Central memory CD8-positive, alpha-beta T cell (primary cell): ENCODE results near the gene RAB9B.

Experiments used
- ATAC-seq: fragments of 150-1000 bp; cut with Tn5 transposase; replicated peaks from 2 replicates; pipeline ENCODE4 v1.10.0; 2022; ENCODE audit warnings: mild to moderate bottlenecking, moderate FRiP score, moderate number of reproducible peaks; ENCODE audit not compliant: poor library complexity, severe bottlenecking; ENCODE audit errors: extremely low read depth
- DNase-seq, 2 donors: peaks; one replicate each; pipeline ENCODE4 v3.0.0; 2021; ENCODE audit warnings: low spot score in 2 of 2
- H3K27ac Mint-ChIP-seq: one replicate; pipeline ENCODE4 v1.8.0; 2022; ENCODE audit warnings: low read depth, mild to moderate bottlenecking, moderate library complexity, mixed read lengths
- H3K27me3 Mint-ChIP-seq: one replicate; pipeline ENCODE4 v1.8.0; 2022; ENCODE audit warnings: mixed read lengths
- H3K36me3 Mint-ChIP-seq: one replicate; pipeline ENCODE4 v1.8.0; 2022; ENCODE audit warnings: mild to moderate bottlenecking, moderate library complexity, mixed read lengths; ENCODE audit not compliant: insufficient read depth
- H3K4me1 Mint-ChIP-seq: one replicate; pipeline ENCODE4 v1.8.0; 2022; ENCODE audit warnings: mixed read lengths
- H3K4me3 Mint-ChIP-seq: one replicate; pipeline ENCODE4 v1.8.0; 2022; ENCODE audit warnings: mild to moderate bottlenecking, moderate library complexity, mixed read lengths
- H3K9me3 Mint-ChIP-seq: one replicate; pipeline ENCODE4 v1.8.0; 2022; ENCODE audit warnings: mixed read lengths

The RAB9B gene

GRCh38 chrX:103831803-103832544 lies at the start of gene RAB9B:
TSS of gene RAB9B (minus strand) at chrX:103832257. CDS start at chrX:103825784, 6,473 bp downstream.
- H3K4me3 Mint-ChIP-seq = peak within 1 kb of the TSS; percentile 80
- peak in 1 of 2 donors; percentile 14 for DNase-seq
- ATAC-seq = peak; percentile 56
- peaks cover 3% of the 10 kb centered on the region for H3K36me3 Mint-ChIP-seq
- peak within 1 kb of the TSS; percentile 74 for H3K27ac Mint-ChIP-seq
- peaks cover 28% of the 10 kb centered on the region for H3K27me3 Mint-ChIP-seq
- H3K9me3 Mint-ChIP-seq = no peaks in the 10 kb centered on the region
- H3K4me1 Mint-ChIP-seq = peaks cover 7% of the 10 kb centered on the region

- no peak overlapping the region for H3K27ac Mint-ChIP-seq
- no peaks in the 10 kb centered on the region for H3K9me3 Mint-ChIP-seq
- ATAC-seq = no peak
- no peaks in the 10 kb centered on the region for H3K36me3 Mint-ChIP-seq
- H3K27me3 Mint-ChIP-seq = no peaks in the 10 kb centered on the region
- no peak for DNase-seq
- no peaks in the 10 kb centered on the region for H3K4me1 Mint-ChIP-seq
- H3K4me3 Mint-ChIP-seq = no peak overlapping the region
These were observed 47.3 kb upstream of the RAB9B start for GRCh38 chrX:103879339-103879738.

- no peaks in the 10 kb centered on the region for H3K9me3 Mint-ChIP-seq
- H3K4me1 Mint-ChIP-seq = no peaks in the 10 kb centered on the region
- ATAC-seq (no peak), DNase-seq (no peak)
- H3K36me3 Mint-ChIP-seq = no peaks in the 10 kb centered on the region
- no peaks in the 10 kb centered on the region for H3K27me3 Mint-ChIP-seq
- no peak overlapping the region for H3K4me3 Mint-ChIP-seq
- H3K27ac Mint-ChIP-seq = no peak overlapping the region
These were observed 46.5 kb upstream of the RAB9B start for GRCh38 chrX:103878466-103879122.

- ATAC-seq = no peak
- no peaks in the 10 kb centered on the region for H3K4me1 Mint-ChIP-seq
- H3K27ac Mint-ChIP-seq = no peak overlapping the region
- H3K4me3 Mint-ChIP-seq = no peak overlapping the region
- H3K36me3 Mint-ChIP-seq = no peaks in the 10 kb centered on the region
- H3K27me3 Mint-ChIP-seq = no peaks in the 10 kb centered on the region
- no peak for DNase-seq
- H3K9me3 Mint-ChIP-seq = no peaks in the 10 kb centered on the region
These were observed 45.5 kb upstream of the RAB9B start for GRCh38 chrX:103877571-103877970.

GRCh38 chrX:103864886-103865534 lies 33.0 kb upstream of the RAB9B start:
- DNase-seq = no peak
- H3K36me3 Mint-ChIP-seq = no peaks in the 10 kb centered on the region

GRCh38 chrX:103864149-103864548 lies 32.1 kb upstream of the RAB9B start:
- Mint-ChIP-seq H3K4me1 (no peaks in the 10 kb centered on the region), H3K4me3 (no peak overlapping the region), H3K36me3 (no peaks in the 10 kb centered on the region), H3K27ac (no peak overlapping the region), H3K9me3 (no peaks in the 10 kb centered on the region), H3K27me3 (no peaks in the 10 kb centered on the region)
- DNase-seq (no peak), ATAC-seq (no peak)

More at GRCh38 chrX:103864886-103865534, 33.0 kb upstream of the RAB9B start:
- Mint-ChIP-seq H3K4me3 (no peak overlapping the region), H3K4me1 (no peaks in the 10 kb centered on the region), H3K27me3 (no peaks in the 10 kb centered on the region), H3K27ac (no peak overlapping the region), H3K9me3 (no peaks in the 10 kb centered on the region)
- no peak for ATAC-seq

- no peak overlapping the region for H3K27ac Mint-ChIP-seq
- no peaks in the 10 kb centered on the region for H3K9me3 Mint-ChIP-seq
- no peaks in the 10 kb centered on the region for H3K27me3 Mint-ChIP-seq
- H3K36me3 Mint-ChIP-seq = no peaks in the 10 kb centered on the region
- no peaks in the 10 kb centered on the region for H3K4me1 Mint-ChIP-seq
- H3K4me3 Mint-ChIP-seq = no peak overlapping the region
- ATAC-seq (no peak), DNase-seq (no peak)
These were observed 29.1 kb upstream of the RAB9B start for GRCh38 chrX:103861200-103861599.

- Mint-ChIP-seq H3K27ac (no peak overlapping the region), H3K27me3 (peaks cover 9% of the 10 kb centered on the region), H3K4me1 (no peaks in the 10 kb centered on the region), H3K9me3 (no peaks in the 10 kb centered on the region), H3K36me3 (no peaks in the 10 kb centered on the region), H3K4me3 (no peak overlapping the region)
- no peak for DNase-seq
- ATAC-seq = no peak
These were observed 17.5 kb upstream of the RAB9B start for GRCh38 chrX:103849558-103849957.

- Mint-ChIP-seq H3K36me3 (no peaks in the 10 kb centered on the region), H3K9me3 (no peaks in the 10 kb centered on the region), H3K27ac (no peak overlapping the region), H3K4me3 (no peak overlapping the region), H3K27me3 (peaks cover 9% of the 10 kb centered on the region), H3K4me1 (no peaks in the 10 kb centered on the region)
- no peak for ATAC-seq
- DNase-seq = no peak
These were observed 15.3 kb upstream of the RAB9B start for GRCh38 chrX:103847174-103847870.

- H3K4me1 Mint-ChIP-seq = no peaks in the 10 kb centered on the region
- ATAC-seq (no peak), DNase-seq (no peak)
- no peaks in the 10 kb centered on the region for H3K36me3 Mint-ChIP-seq
- H3K9me3 Mint-ChIP-seq = no peaks in the 10 kb centered on the region
- no peak overlapping the region for H3K4me3 Mint-ChIP-seq
- peaks cover 9% of the 10 kb centered on the region for H3K27me3 Mint-ChIP-seq
- H3K27ac Mint-ChIP-seq = no peak overlapping the region
These were observed 14.3 kb upstream of the RAB9B start for GRCh38 chrX:103846386-103846785.

GRCh38 chrX:103845165-103845653 lies 13.2 kb upstream of the RAB9B start:
- H3K36me3 Mint-ChIP-seq = no peaks in the 10 kb centered on the region
- no peaks in the 10 kb centered on the region for H3K9me3 Mint-ChIP-seq
- ATAC-seq (no peak), DNase-seq (peak in 1 of 2 donors; percentile 16)
- H3K4me3 Mint-ChIP-seq = no peak overlapping the region
- no peak overlapping the region for H3K27ac Mint-ChIP-seq
- peaks cover 9% of the 10 kb centered on the region for H3K27me3 Mint-ChIP-seq
- no peaks in the 10 kb centered on the region for H3K4me1 Mint-ChIP-seq

GRCh38 chrX:103839404-103839803 lies 7.3 kb upstream of the RAB9B start:
- ATAC-seq = no peak
- H3K4me3 Mint-ChIP-seq = no peak overlapping the region
- no peak for DNase-seq
- no peaks in the 10 kb centered on the region for H3K36me3 Mint-ChIP-seq
- no peaks in the 10 kb centered on the region for H3K27me3 Mint-ChIP-seq
- no peak overlapping the region for H3K27ac Mint-ChIP-seq
- H3K4me1 Mint-ChIP-seq = no peaks in the 10 kb centered on the region
- H3K9me3 Mint-ChIP-seq = no peaks in the 10 kb centered on the region
